ENCODE measurements around the gene GINS1. TPM values are rescaled to one million over a fixed set of nuclear protein-coding genes. Genes with fewer than 3 reads are reported as not detected.

GINS1 gene
- total RNA-seq, 1 donor from 2014 or later: 6.2 TPM

DNA sequence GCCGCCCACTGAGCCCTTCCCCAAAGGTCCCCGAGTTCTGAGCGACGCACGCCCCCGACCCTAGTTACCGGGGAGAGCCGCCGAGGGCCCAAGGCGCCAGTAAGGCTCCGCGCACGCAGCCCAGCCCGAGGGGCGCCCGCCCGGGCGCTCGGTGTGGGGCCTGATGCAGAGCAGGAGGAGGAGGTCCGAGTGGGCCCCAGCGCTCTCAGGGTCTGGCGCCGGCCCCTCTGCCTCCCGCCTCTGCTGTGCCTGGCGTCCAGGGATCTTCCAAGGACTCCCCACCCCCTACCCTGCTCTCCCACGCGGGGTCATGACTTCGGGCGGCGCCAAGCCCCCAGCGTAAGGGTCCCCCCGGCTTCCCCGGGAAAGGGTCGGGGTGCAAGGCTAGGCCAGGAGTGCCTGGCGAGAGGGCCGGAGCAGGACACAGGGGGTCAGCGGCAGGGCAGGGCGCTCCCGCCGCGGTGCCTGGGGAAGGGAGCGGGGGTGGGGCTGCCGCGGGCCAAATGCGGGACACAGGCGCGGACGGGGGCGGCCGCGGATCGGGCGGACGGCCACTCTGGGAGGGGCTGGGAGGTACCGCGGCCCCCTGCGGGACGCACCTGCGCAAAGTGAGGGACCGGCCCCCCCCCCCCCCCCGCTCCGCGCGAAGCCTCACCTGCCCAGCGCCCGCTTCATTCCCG is 17.5 kb upstream of the GINS1 start:
- peaks cover 18% of the 10 kb centered on the region for H3K4me1 Mint-ChIP-seq (ENCODE audit: unreplicated experiment)
- H3K4me3 Mint-ChIP-seq (ENCODE audit: unreplicated experiment): peak overlapping the region; percentile 75
- H3K27ac Mint-ChIP-seq (ENCODE audit: unreplicated experiment): peak overlapping the region; percentile 59
- DNase-seq (ENCODE audit: extremely low spot score, unreplicated experiment): no peak
- no peaks in the 10 kb centered on the region for H3K9me3 Mint-ChIP-seq (ENCODE audit: unreplicated experiment)
- H3K27me3 Mint-ChIP-seq (ENCODE audit: unreplicated experiment): no peaks in the 10 kb centered on the region
- TF ChIP-seq, protein P1, sequence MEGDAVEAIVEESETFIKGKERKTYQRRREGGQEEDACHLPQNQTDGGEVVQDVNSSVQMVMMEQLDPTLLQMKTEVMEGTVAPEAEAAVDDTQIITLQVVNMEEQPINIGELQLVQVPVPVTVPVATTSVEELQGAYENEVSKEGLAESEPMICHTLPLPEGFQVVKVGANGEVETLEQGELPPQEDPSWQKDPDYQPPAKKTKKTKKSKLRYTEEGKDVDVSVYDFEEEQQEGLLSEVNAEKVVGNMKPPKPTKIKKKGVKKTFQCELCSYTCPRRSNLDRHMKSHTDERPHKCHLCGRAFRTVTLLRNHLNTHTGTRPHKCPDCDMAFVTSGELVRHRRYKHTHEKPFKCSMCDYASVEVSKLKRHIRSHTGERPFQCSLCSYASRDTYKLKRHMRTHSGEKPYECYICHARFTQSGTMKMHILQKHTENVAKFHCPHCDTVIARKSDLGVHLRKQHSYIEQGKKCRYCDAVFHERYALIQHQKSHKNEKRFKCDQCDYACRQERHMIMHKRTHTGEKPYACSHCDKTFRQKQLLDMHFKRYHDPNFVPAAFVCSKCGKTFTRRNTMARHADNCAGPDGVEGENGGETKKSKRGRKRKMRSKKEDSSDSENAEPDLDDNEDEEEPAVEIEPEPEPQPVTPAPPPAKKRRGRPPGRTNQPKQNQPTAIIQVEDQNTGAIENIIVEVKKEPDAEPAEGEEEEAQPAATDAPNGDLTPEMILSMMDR (IDR thresholded peaks at IDR 0.05): no peak
- peaks cover 3% of the 10 kb centered on the region for H3K36me3 Mint-ChIP-seq (ENCODE audit: unreplicated experiment)

DNA sequence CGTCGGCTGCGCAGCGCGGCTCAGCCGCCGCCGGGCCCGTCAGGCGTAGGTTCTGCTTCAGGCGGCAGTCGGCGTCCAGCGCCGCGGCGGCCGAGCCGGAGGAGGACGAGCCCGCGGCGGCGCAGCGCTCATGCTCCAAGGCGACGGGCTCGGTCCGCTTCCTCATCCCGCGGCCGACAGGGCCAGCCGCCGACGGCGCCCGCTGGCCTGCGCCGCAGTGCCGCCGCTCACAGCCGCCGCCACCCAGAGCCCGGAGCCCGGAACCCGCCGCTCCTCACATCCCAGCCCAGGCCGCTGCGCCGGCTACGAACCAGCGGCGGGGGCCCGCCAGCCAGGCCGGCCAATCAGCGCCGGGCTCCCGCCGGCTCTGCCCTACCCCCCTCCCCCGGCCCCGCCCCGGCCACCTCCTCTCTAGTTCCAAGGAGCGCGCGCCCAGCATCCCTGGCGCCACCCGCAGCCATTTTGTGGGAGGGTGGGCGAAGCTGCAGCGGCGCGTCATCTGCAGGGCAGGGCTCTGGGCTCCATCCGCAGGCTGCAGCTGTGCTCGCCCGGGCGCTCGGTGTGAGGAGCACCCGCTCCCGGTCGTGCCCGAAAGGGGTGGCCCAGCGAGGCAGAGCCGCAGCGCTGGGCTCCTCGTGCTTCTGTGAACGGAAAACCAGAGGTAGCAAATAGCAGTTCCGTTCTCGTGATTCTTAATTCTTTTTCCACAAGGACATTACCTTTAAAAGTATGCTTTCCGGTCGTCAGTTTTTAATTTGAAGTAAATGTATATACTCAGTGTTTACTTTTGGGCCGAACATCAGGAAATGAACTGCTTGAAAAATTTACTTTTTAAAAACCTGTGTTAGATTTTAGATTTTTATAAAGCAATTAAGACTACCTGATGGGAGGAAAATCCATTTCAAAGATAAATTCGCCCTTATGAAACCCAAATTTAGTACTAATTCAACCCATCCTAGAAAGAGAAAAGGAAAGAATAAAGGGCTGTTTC is 16.6 kb upstream of the GINS1 start, which contains the start of gene ABHD12:
TSS of gene ABHD12 (minus strand) at position 298 of the 991 bp plus-strand sequence. CDS start at position 166, 132 bp downstream.
- Mint-ChIP-seq H3K4me1 (ENCODE audit: unreplicated experiment) (peaks cover 18% of the 10 kb centered on the region), H3K9me3 (ENCODE audit: unreplicated experiment) (no peaks in the 10 kb centered on the region), H3K36me3 (ENCODE audit: unreplicated experiment) (no peaks in the 10 kb centered on the region), H3K27me3 (ENCODE audit: unreplicated experiment) (no peaks in the 10 kb centered on the region), H3K27ac (ENCODE audit: unreplicated experiment) (peak within 1 kb of the TSS; percentile 94), H3K4me3 (ENCODE audit: unreplicated experiment) (peak within 1 kb of the TSS; percentile 86)
- TF ChIP-seq, protein P1 (IDR thresholded peaks at IDR 0.05): no peak
- DNase-seq (ENCODE audit: extremely low spot score, unreplicated experiment): peak; percentile 99

DNA sequence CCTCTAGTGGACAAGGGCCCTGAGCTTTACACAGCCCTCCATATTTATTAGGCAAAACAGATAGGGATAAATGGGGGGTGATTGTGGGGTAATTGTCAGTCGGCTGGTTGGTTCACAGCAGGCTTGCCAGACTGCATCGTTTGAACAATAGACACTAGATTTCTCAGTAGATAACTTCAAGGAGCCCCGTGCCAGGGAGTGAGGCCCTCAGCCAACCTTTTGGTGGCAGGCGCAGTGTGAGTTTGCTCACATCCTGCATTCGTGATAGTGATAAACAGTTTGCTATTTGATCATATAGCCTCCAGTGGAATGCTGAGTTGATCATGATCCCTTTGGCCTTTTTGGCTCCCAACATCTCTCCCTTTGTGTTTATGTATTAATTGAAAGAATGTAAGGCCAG is 13.2 kb upstream of the GINS1 start:
- H3K9me3 Mint-ChIP-seq (ENCODE audit: unreplicated experiment): no peaks in the 10 kb centered on the region
- no peak for DNase-seq (ENCODE audit: extremely low spot score, unreplicated experiment)
- peaks cover 6% of the 10 kb centered on the region for H3K4me1 Mint-ChIP-seq (ENCODE audit: unreplicated experiment)
- TF ChIP-seq, protein P1 (IDR thresholded peaks at IDR 0.05): no peak
- no peaks in the 10 kb centered on the region for H3K27me3 Mint-ChIP-seq (ENCODE audit: unreplicated experiment)
- no peak overlapping the region for H3K4me3 Mint-ChIP-seq (ENCODE audit: unreplicated experiment)
- H3K36me3 Mint-ChIP-seq (ENCODE audit: unreplicated experiment): no peaks in the 10 kb centered on the region
- H3K27ac Mint-ChIP-seq (ENCODE audit: unreplicated experiment): no peak overlapping the region

DNA sequence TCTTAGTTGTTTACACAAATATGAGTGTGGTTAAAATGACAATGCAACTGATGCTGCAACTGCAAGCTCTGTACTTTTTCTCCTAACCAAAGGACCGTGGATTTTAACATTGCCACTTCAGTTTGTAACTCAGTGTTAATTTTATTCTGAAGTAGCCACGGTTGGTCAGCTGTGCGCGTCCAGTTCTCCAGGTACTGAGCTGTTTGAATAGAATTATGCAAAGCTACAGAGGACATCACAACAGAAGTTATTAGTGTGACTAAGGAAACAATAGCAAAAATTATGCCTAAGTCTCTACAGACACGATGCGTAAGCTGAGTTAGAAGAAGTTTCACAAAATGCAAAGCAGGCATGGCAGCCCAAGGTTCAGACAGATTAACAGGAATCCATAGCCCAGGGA is 12.5 kb upstream of the GINS1 start:
- no peak overlapping the region for H3K4me3 Mint-ChIP-seq (ENCODE audit: unreplicated experiment)
- H3K27ac Mint-ChIP-seq (ENCODE audit: unreplicated experiment): no peak overlapping the region
- peaks cover 5% of the 10 kb centered on the region for H3K4me1 Mint-ChIP-seq (ENCODE audit: unreplicated experiment)
- TF ChIP-seq, protein P1 (IDR thresholded peaks at IDR 0.05): no peak
- H3K9me3 Mint-ChIP-seq (ENCODE audit: unreplicated experiment): no peaks in the 10 kb centered on the region
- peaks cover under 1% of the 10 kb centered on the region for H3K27me3 Mint-ChIP-seq (ENCODE audit: unreplicated experiment)
- no peaks in the 10 kb centered on the region for H3K36me3 Mint-ChIP-seq (ENCODE audit: unreplicated experiment)
- no peak for DNase-seq (ENCODE audit: extremely low spot score, unreplicated experiment)

DNA sequence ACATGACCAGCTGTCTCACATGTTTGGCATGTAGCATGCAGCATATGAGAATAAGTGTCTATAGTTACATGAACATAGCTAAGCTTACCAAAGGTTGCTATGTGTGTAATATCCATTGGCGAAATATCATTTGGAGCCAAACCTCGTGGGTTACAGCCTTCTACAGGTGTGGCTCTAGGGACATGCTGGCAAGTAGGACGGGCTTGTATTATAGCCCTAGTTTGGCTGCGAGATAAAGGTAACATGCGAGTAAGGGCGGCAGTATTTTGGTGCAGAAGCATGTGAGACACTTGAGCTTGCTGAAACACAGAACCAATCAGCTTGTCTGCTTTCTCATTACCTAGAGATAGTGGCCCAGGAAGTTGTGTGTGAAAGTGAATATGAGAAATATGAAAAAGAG is 10.4 kb upstream of the GINS1 start:
- Mint-ChIP-seq H3K4me3 (ENCODE audit: unreplicated experiment) (no peak overlapping the region), H3K27me3 (ENCODE audit: unreplicated experiment) (peaks cover 5% of the 10 kb centered on the region), H3K36me3 (ENCODE audit: unreplicated experiment) (no peaks in the 10 kb centered on the region), H3K4me1 (ENCODE audit: unreplicated experiment) (no peaks in the 10 kb centered on the region), H3K27ac (ENCODE audit: unreplicated experiment) (no peak overlapping the region), H3K9me3 (ENCODE audit: unreplicated experiment) (no peaks in the 10 kb centered on the region)
- TF ChIP-seq, protein P1 (IDR thresholded peaks at IDR 0.05): no peak
- no peak for DNase-seq (ENCODE audit: extremely low spot score, unreplicated experiment)

Data from osteocyte (in vitro differentiated cells).